ENCODE data around the gene ROBO1.

ROBO1 gene

GRCh38 chr3:78940128-78940527 lies 827.7 kb downstream of the ROBO1 start:
- Histone ChIP-seq H3K4me3 (ENCODE audit: low read length) (no peak overlapping the region), H2AFZ (ENCODE audit: low read length) (no peak overlapping the region), H4K20me1 (ENCODE audit: insufficient read depth, low read length) (no peaks in the 10 kb centered on the region), H3K27me3 (replicated peaks; ENCODE audit: insufficient read depth, low read length) (no peaks in the 10 kb centered on the region), H3K79me2 (ENCODE audit: low read length) (no peaks in the 10 kb centered on the region), H3K9ac (ENCODE audit: low read length) (no peak overlapping the region), H3K9me3 (replicated peaks; ENCODE audit: insufficient read depth, low read length) (no peaks in the 10 kb centered on the region), H3K27ac (ENCODE audit: low read length) (no peak overlapping the region), H3K9me2 (replicated peaks; ENCODE audit: insufficient read depth, low read length) (no peaks in the 10 kb centered on the region), H3K4me2 (ENCODE audit: low read depth, low read length) (no peak overlapping the region), H3K4me1 (ENCODE audit: low read length) (no peaks in the 10 kb centered on the region), H3F3A (ENCODE audit: insufficient read depth, low read length) (no peaks in the 10 kb centered on the region), H3K36me3 (replicated peaks; ENCODE audit: insufficient read depth, low read length) (no peaks in the 10 kb centered on the region)
- TF ChIP-seq EZH2phosphoT487 (IDR thresholded peaks at IDR 0.05; ENCODE audit: low read length): no peak
- TF ChIP-seq, protein P1, sequence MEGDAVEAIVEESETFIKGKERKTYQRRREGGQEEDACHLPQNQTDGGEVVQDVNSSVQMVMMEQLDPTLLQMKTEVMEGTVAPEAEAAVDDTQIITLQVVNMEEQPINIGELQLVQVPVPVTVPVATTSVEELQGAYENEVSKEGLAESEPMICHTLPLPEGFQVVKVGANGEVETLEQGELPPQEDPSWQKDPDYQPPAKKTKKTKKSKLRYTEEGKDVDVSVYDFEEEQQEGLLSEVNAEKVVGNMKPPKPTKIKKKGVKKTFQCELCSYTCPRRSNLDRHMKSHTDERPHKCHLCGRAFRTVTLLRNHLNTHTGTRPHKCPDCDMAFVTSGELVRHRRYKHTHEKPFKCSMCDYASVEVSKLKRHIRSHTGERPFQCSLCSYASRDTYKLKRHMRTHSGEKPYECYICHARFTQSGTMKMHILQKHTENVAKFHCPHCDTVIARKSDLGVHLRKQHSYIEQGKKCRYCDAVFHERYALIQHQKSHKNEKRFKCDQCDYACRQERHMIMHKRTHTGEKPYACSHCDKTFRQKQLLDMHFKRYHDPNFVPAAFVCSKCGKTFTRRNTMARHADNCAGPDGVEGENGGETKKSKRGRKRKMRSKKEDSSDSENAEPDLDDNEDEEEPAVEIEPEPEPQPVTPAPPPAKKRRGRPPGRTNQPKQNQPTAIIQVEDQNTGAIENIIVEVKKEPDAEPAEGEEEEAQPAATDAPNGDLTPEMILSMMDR (IDR thresholded peaks at IDR 0.05; ENCODE audit: low read length): no peak
- TF ChIP-seq EZH2 (optimal IDR thresholded peaks at IDR 0.05; ENCODE audit: low read depth, low read length): no peak
- no peak for DNase-seq

GRCh38 chr3:78937475-78937874 lies 830.3 kb downstream of the ROBO1 start:
- no peaks in the 10 kb centered on the region for H3K9me2 ChIP-seq (replicated peaks; ENCODE audit: insufficient read depth, low read length)
- no peak overlapping the region for H2AFZ ChIP-seq (ENCODE audit: low read length)
- no peak overlapping the region for H3K9ac ChIP-seq (ENCODE audit: low read length)
- no peak overlapping the region for H3K4me2 ChIP-seq (ENCODE audit: low read depth, low read length)
- no peaks in the 10 kb centered on the region for H3K27me3 ChIP-seq (replicated peaks; ENCODE audit: insufficient read depth, low read length)
- H3K36me3 ChIP-seq (replicated peaks; ENCODE audit: insufficient read depth, low read length): no peaks in the 10 kb centered on the region
- no peaks in the 10 kb centered on the region for H4K20me1 ChIP-seq (ENCODE audit: insufficient read depth, low read length)
- no peak for DNase-seq
- H3K27ac ChIP-seq (ENCODE audit: low read length): no peak overlapping the region
- no peaks in the 10 kb centered on the region for H3K79me2 ChIP-seq (ENCODE audit: low read length)
- no peaks in the 10 kb centered on the region for H3K4me1 ChIP-seq (ENCODE audit: low read length)
- H3K9me3 ChIP-seq (replicated peaks; ENCODE audit: insufficient read depth, low read length): no peaks in the 10 kb centered on the region
- TF ChIP-seq EZH2 (optimal IDR thresholded peaks at IDR 0.05; ENCODE audit: low read depth, low read length) (no peak), EZH2phosphoT487 (IDR thresholded peaks at IDR 0.05; ENCODE audit: low read length) (no peak)
- TF ChIP-seq, protein P1 (IDR thresholded peaks at IDR 0.05; ENCODE audit: low read length): no peak
- no peak overlapping the region for H3K4me3 ChIP-seq (ENCODE audit: low read length)
- no peaks in the 10 kb centered on the region for H3F3A ChIP-seq (ENCODE audit: insufficient read depth, low read length)

DNA sequence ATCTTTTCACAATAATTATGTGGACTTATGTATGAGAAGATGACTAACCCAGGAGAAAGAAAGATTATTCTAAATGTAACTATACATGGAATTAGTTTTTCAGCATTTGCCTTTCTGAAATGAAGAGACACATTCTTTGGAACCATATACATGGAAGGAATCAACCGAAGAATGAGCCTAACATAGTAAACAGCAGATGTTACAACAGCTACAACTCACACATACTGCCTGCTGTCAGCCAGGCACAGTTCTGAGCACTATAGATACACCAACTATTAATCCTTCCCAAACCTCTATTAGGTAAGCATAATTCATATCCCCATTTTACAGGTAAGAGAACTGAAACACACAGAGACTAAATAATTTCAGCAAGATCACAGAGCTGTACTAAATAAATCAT lies 840.0 kb downstream of the ROBO1 start:
- H3K9me3 ChIP-seq (replicated peaks; ENCODE audit: insufficient read depth, low read length): no peaks in the 10 kb centered on the region
- TF ChIP-seq EZH2phosphoT487 (IDR thresholded peaks at IDR 0.05; ENCODE audit: low read length): no peak
- H3K9me2 ChIP-seq (replicated peaks; ENCODE audit: insufficient read depth, low read length): no peaks in the 10 kb centered on the region
- H3K4me2 ChIP-seq (ENCODE audit: low read depth, low read length): no peak overlapping the region
- DNase-seq: no peak
- H3K79me2 ChIP-seq (ENCODE audit: low read length): no peaks in the 10 kb centered on the region; the same call in 1 of the 2 replicates
- H3K36me3 ChIP-seq (replicated peaks; ENCODE audit: insufficient read depth, low read length): no peaks in the 10 kb centered on the region
- H3K27ac ChIP-seq (ENCODE audit: low read length): no peak overlapping the region
- H3K27me3 ChIP-seq (replicated peaks; ENCODE audit: insufficient read depth, low read length): no peaks in the 10 kb centered on the region
- no peaks in the 10 kb centered on the region for H3K4me1 ChIP-seq (ENCODE audit: low read length)
- no peak overlapping the region for H3K9ac ChIP-seq (ENCODE audit: low read length)
- no peaks in the 10 kb centered on the region for H4K20me1 ChIP-seq (ENCODE audit: insufficient read depth, low read length)
- no peak overlapping the region for H2AFZ ChIP-seq (ENCODE audit: low read length)
- no peak overlapping the region for H3K4me3 ChIP-seq (ENCODE audit: low read length)
- no peaks in the 10 kb centered on the region for H3F3A ChIP-seq (ENCODE audit: insufficient read depth, low read length)

DNA sequence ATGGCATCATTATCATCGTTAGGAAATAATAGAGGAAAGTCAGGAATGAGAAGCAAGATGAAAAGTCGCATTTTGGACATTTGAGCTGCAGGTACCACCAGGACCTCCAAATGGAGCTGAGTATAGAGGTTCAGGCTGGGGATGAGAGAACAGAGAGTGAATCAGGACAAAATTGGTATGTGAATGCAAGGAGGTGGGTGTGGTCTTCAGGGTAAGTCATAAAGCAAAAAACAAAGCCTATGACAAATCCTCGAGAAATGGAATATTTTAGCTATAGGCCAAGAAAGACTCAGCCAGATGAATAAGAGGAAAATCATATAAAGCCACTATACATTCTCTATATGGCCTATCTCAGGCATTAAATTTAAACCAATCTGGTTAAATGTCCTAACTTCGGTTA lies 841.3 kb downstream of the ROBO1 start:
- H3F3A ChIP-seq (ENCODE audit: insufficient read depth, low read length): no peaks in the 10 kb centered on the region
- H4K20me1 ChIP-seq (ENCODE audit: insufficient read depth, low read length): no peaks in the 10 kb centered on the region
- no peaks in the 10 kb centered on the region for H3K27me3 ChIP-seq (replicated peaks; ENCODE audit: insufficient read depth, low read length)
- no peak overlapping the region for H3K4me3 ChIP-seq (ENCODE audit: low read length)
- no peaks in the 10 kb centered on the region for H3K9me2 ChIP-seq (replicated peaks; ENCODE audit: insufficient read depth, low read length)
- no peak overlapping the region for H2AFZ ChIP-seq (ENCODE audit: low read length)
- TF ChIP-seq, protein P1 (IDR thresholded peaks at IDR 0.05; ENCODE audit: low read length): no peak
- TF ChIP-seq EZH2 (optimal IDR thresholded peaks at IDR 0.05; ENCODE audit: low read depth, low read length) (no peak), EZH2phosphoT487 (IDR thresholded peaks at IDR 0.05; ENCODE audit: low read length) (no peak)
- no peak overlapping the region for H3K4me2 ChIP-seq (ENCODE audit: low read depth, low read length)
- no peak overlapping the region for H3K27ac ChIP-seq (ENCODE audit: low read length)
- DNase-seq: no peak
- H3K9me3 ChIP-seq (replicated peaks; ENCODE audit: insufficient read depth, low read length): no peaks in the 10 kb centered on the region
- H3K79me2 ChIP-seq (ENCODE audit: low read length): no peaks in the 10 kb centered on the region; the same call in 1 of the 2 replicates
- no peaks in the 10 kb centered on the region for H3K36me3 ChIP-seq (replicated peaks; ENCODE audit: insufficient read depth, low read length)
- no peaks in the 10 kb centered on the region for H3K4me1 ChIP-seq (ENCODE audit: low read length)
- H3K9ac ChIP-seq (ENCODE audit: low read length): no peak overlapping the region

Data from MM.1S (cell line).